ENCODE results near the gene SERINC5.

- no peak for TF ChIP-seq CTCF (IDR thresholded peaks at IDR 0.05)
- TF ChIP-seq POLR2A (IDR thresholded peaks at IDR 0.05) = no peak
These were observed 68.3 kb downstream of the SERINC5 start for GRCh38 chr5:80187421-80188090.

Measured in body of pancreas (tissue), 4 donors.